ENCODE results near the gene NGRN.

NGRN gene

DNA sequence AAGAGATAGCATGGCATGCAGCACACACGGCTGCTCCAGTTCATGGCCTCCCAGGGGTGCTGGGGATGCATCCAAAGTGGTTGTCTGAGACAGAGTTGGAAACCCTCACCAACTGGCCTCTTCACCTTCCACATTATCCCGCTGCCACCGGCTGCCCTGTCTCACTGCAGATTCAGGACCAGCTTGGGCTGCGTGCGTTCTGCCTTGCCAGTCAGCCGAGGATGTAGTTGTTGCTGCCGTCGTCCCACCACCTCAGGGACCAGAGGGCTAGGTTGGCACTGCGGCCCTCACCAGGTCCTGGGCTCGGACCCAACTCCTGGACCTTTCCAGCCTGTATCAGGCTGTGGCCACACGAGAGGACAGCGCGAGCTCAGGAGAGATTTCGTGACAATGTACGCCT lies 36.5 kb upstream of the NGRN start:
- Histone ChIP-seq H3K4me3 (ENCODE audit: low read length) (no peak overlapping the region), H3K36me3 (ENCODE audit: control insufficient read depth, insufficient read depth, low read length) (peaks cover 20% of the 10 kb centered on the region), H3K27me3 (ENCODE audit: control insufficient read depth, insufficient read depth, low read length) (no peaks in the 10 kb centered on the region), H3K4me1 (ENCODE audit: control insufficient read depth, insufficient read depth, low read length) (peaks cover 37% of the 10 kb centered on the region), H3K9me3 (ENCODE audit: control insufficient read depth, low read length) (no peaks in the 10 kb centered on the region), H3K9ac (ENCODE audit: low read length) (no peak overlapping the region)

- peak overlapping the region; percentile 54 for H3K9ac ChIP-seq (ENCODE audit: low read length)
- no peaks in the 10 kb centered on the region for H3K9me3 ChIP-seq (ENCODE audit: control insufficient read depth, low read length)
- H3K4me3 ChIP-seq (ENCODE audit: low read length) = no peak overlapping the region
- no peaks in the 10 kb centered on the region for H3K27me3 ChIP-seq (ENCODE audit: control insufficient read depth, insufficient read depth, low read length)
- H3K4me1 ChIP-seq (ENCODE audit: control insufficient read depth, insufficient read depth, low read length) = peaks cover 43% of the 10 kb centered on the region
- peaks cover 20% of the 10 kb centered on the region for H3K36me3 ChIP-seq (ENCODE audit: control insufficient read depth, insufficient read depth, low read length)
Observed at GRCh38 chr15:90230071-90230494, 35.4 kb upstream of the NGRN start.

GRCh38 chr15:90230610-90231009 lies 34.9 kb upstream of the NGRN start:
- Histone ChIP-seq H3K9ac (ENCODE audit: low read length) (peak overlapping the region; percentile 54), H3K36me3 (ENCODE audit: control insufficient read depth, insufficient read depth, low read length) (peaks cover 20% of the 10 kb centered on the region), H3K9me3 (ENCODE audit: control insufficient read depth, low read length) (no peaks in the 10 kb centered on the region), H3K27me3 (ENCODE audit: control insufficient read depth, insufficient read depth, low read length) (no peaks in the 10 kb centered on the region), H3K4me1 (ENCODE audit: control insufficient read depth, insufficient read depth, low read length) (peaks cover 44% of the 10 kb centered on the region), H3K4me3 (ENCODE audit: low read length) (no peak overlapping the region)

DNA sequence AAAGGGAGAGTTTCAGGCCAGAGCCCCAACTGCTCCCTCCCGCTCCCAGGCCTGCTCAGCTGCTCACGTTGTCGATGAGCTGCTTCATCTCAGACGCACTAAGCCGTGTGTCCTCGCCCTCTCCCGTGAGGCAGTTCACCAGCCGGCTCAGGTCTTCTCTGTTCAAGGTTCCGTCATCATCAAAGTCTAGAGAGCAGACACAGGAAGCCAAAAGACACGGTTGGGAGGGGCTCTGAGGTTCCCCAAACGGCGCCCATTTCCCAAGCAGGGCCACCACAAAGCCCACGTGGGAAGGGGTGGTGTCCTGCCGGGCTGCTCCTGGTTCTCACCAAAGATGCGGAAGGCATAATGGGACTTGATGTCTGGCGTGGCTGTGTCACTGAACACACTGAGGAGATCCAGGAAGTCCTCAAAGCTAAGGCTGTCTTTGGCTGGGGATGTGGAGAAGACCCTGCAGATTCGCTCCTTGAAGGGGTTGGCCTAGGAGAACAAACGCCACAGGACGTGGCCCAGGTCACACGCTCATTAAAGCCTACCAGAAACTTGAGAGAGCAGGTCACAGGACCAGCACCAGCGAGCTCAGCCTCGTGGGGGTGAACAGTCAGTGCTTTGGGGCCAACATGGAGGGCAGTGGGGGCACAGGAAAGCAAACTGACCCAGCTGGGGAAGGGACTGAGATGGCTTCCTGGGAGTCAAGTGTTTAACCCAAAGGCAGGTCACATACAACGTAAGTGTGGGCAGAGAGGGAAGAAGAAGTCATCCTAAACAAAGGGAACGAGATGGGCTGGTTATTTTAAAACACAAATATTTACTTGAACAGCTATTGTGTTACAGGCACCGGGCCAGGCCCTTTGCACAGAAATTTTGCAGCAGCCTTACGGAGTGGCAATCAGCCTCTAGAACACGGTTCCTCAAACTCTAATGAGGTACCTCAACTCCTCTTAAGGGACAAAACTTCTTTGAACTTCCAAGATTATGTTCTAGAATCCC lies 34.1 kb upstream of the NGRN start:
- peak overlapping the region; percentile 54 for H3K9ac ChIP-seq (ENCODE audit: low read length)
- H3K9me3 ChIP-seq (ENCODE audit: control insufficient read depth, low read length) = no peaks in the 10 kb centered on the region
- H3K4me3 ChIP-seq (ENCODE audit: low read length) = no peak overlapping the region
- peaks cover 44% of the 10 kb centered on the region for H3K4me1 ChIP-seq (ENCODE audit: control insufficient read depth, insufficient read depth, low read length)
- peaks cover 20% of the 10 kb centered on the region for H3K36me3 ChIP-seq (ENCODE audit: control insufficient read depth, insufficient read depth, low read length)
- H3K27me3 ChIP-seq (ENCODE audit: control insufficient read depth, insufficient read depth, low read length) = no peaks in the 10 kb centered on the region

DNA sequence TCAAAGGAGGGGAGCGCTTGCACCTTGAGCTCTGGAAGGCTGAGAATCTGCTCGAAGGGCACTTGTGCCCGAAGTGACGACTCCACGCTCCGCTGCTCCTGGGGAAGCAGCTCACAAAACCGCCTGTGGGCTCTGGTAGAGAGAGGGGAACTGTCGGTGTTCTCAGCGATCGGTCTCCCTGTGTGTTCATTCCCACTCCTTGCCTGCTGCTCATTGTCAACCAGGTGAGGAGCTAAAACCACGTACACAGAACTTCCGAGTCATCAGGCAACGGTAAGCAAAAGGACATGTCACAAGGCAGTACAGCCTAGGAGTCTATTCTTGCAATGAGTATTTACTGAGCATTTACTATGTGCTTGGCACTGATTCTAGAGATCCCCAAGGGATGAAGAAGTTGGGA lies 33.3 kb upstream of the NGRN start:
- Histone ChIP-seq H3K4me1 (ENCODE audit: control insufficient read depth, insufficient read depth, low read length) (peaks cover 44% of the 10 kb centered on the region), H3K9me3 (ENCODE audit: control insufficient read depth, low read length) (no peaks in the 10 kb centered on the region), H3K9ac (ENCODE audit: low read length) (peak overlapping the region; percentile 83), H3K36me3 (ENCODE audit: control insufficient read depth, insufficient read depth, low read length) (peaks cover 20% of the 10 kb centered on the region), H3K27me3 (ENCODE audit: control insufficient read depth, insufficient read depth, low read length) (no peaks in the 10 kb centered on the region), H3K4me3 (ENCODE audit: low read length) (peak overlapping the region; percentile 6)

DNA sequence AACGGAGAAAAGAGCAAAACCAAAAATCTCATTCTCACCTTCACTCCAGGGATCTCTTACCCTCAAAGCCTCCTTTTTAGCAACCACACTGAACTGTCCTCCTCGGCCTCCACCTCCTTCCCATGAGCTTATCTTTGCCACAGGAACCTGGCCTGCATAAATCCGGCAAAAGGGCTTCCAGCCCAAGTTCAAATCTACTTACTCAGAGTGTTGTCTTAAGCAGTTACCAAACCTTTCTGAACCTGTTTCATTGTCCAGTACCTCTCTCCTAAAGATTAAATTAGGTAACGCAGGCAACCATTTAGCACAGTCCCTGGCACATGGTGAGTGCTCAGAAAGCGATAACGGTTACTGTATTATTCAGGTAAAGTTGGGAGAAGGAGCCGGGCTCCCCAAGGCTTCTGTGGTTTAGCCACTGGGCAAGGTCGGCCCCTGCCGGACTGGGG lies 32.5 kb upstream of the NGRN start:
- Histone ChIP-seq H3K9ac (ENCODE audit: low read length) (peak overlapping the region; percentile 83), H3K36me3 (ENCODE audit: control insufficient read depth, insufficient read depth, low read length) (peaks cover 20% of the 10 kb centered on the region), H3K9me3 (ENCODE audit: control insufficient read depth, low read length) (no peaks in the 10 kb centered on the region), H3K27me3 (ENCODE audit: control insufficient read depth, insufficient read depth, low read length) (no peaks in the 10 kb centered on the region), H3K4me3 (ENCODE audit: low read length) (peak overlapping the region; percentile 73), H3K4me1 (ENCODE audit: control insufficient read depth, insufficient read depth, low read length) (peaks cover 44% of the 10 kb centered on the region)

GRCh38 chr15:90233387-90234095 lies 31.9 kb upstream of the NGRN start, which contains the start of gene CIB1:
Gene CIB1, minus strand, starts transcription at chr15:90233941. Its CDS starts 56 bp downstream, at chr15:90233885.
- H3K9me3 ChIP-seq (ENCODE audit: control insufficient read depth, low read length) = no peaks in the 10 kb centered on the region
- no peaks in the 10 kb centered on the region for H3K27me3 ChIP-seq (ENCODE audit: control insufficient read depth, insufficient read depth, low read length)
- peak within 1 kb of the TSS; percentile 73 for H3K4me3 ChIP-seq (ENCODE audit: low read length)
- H3K4me1 ChIP-seq (ENCODE audit: control insufficient read depth, insufficient read depth, low read length) = peaks cover 44% of the 10 kb centered on the region
- H3K36me3 ChIP-seq (ENCODE audit: control insufficient read depth, insufficient read depth, low read length) = peaks cover 20% of the 10 kb centered on the region
- H3K9ac ChIP-seq (ENCODE audit: low read length) = peak within 1 kb of the TSS; percentile 83

GRCh38 chr15:90234096-90234988 lies 31.1 kb upstream of the NGRN start, which contains the start of gene GDPGP1:
Gene GDPGP1, plus strand, starts transcription at chr15:90234209. Its CDS starts 6,700 bp downstream, at chr15:90240909.
- no peaks in the 10 kb centered on the region for H3K27me3 ChIP-seq (ENCODE audit: control insufficient read depth, insufficient read depth, low read length)
- peak within 1 kb of the TSS; percentile 73 for H3K4me3 ChIP-seq (ENCODE audit: low read length)
- H3K36me3 ChIP-seq (ENCODE audit: control insufficient read depth, insufficient read depth, low read length) = peaks cover 12% of the 10 kb centered on the region
- no peaks in the 10 kb centered on the region for H3K9me3 ChIP-seq (ENCODE audit: control insufficient read depth, low read length)
- peak within 1 kb of the TSS; percentile 83 for H3K9ac ChIP-seq (ENCODE audit: low read length)
- H3K4me1 ChIP-seq (ENCODE audit: control insufficient read depth, insufficient read depth, low read length) = peaks cover 44% of the 10 kb centered on the region

GRCh38 chr15:90239371-90239770 lies 26.1 kb upstream of the NGRN start:
- Histone ChIP-seq H3K4me1 (ENCODE audit: control insufficient read depth, insufficient read depth, low read length) (peaks cover 7% of the 10 kb centered on the region), H3K27me3 (ENCODE audit: control insufficient read depth, insufficient read depth, low read length) (no peaks in the 10 kb centered on the region), H3K9me3 (ENCODE audit: control insufficient read depth, low read length) (no peaks in the 10 kb centered on the region), H3K9ac (ENCODE audit: low read length) (no peak overlapping the region), H3K36me3 (ENCODE audit: control insufficient read depth, insufficient read depth, low read length) (no peaks in the 10 kb centered on the region), H3K4me3 (ENCODE audit: low read length) (no peak overlapping the region)

- H3K9ac ChIP-seq (ENCODE audit: low read length) = no peak overlapping the region
- H3K27me3 ChIP-seq (ENCODE audit: control insufficient read depth, insufficient read depth, low read length) = no peaks in the 10 kb centered on the region
- no peaks in the 10 kb centered on the region for H3K4me1 ChIP-seq (ENCODE audit: control insufficient read depth, insufficient read depth, low read length)
- H3K36me3 ChIP-seq (ENCODE audit: control insufficient read depth, insufficient read depth, low read length) = no peaks in the 10 kb centered on the region
- no peaks in the 10 kb centered on the region for H3K9me3 ChIP-seq (ENCODE audit: control insufficient read depth, low read length)
- no peak overlapping the region for H3K4me3 ChIP-seq (ENCODE audit: low read length)
Observed at GRCh38 chr15:90240856-90241255, 24.6 kb upstream of the NGRN start.
